HFF-Myc (cell line): Measurements from ENCODE around the gene ZIK1.

Experiments used
- DNase-seq: peaks from one replicate; pipeline ENCODE4 v3.0.0-alpha.2; 2011; ENCODE audit warnings: low read depth; ENCODE audit errors: extremely low read depth
- H3K4me3 ChIP-seq: replicated peaks from 2 replicates; pipeline ENCODE4 v1.5.1; 2011; ENCODE audit warnings: low read depth, mild to moderate bottlenecking, control low read depth, low read length
- CTCF ChIP-seq: IDR thresholded peaks from 2 replicates; pipeline ENCODE4 v1.5.1; 2012; ENCODE audit warnings: mild to moderate bottlenecking, low read depth, low read length, control low read depth; ENCODE audit errors: missing control alignments

ZIK1 gene

GRCh38 chr19:57611113-57611512 lies 27.2 kb downstream of the ZIK1 start:
- no peak for DNase-seq
- no peak for TF ChIP-seq CTCF
- H3K4me3 ChIP-seq, result no peak overlapping the region

GRCh38 chr19:57613941-57614743 lies 30.2 kb downstream of the ZIK1 start, which contains the start of gene ZNF134:
Gene ZNF134 (plus strand): TSS chr19:57614242. CDS start chr19:57619469, 5,227 bp downstream.
- TF ChIP-seq CTCF, result peak; percentile 12
- DNase-seq, result peak; percentile 65
- H3K4me3 ChIP-seq, result peak within 1 kb of the TSS; percentile 87

- DNase-seq, result no peak
- H3K4me3 ChIP-seq, result no peak overlapping the region
- no peak for TF ChIP-seq CTCF
Observed at GRCh38 chr19:57615346-57615745, 31.4 kb downstream of the ZIK1 start.

- no peak overlapping the region for H3K4me3 ChIP-seq
- TF ChIP-seq CTCF, result no peak
- DNase-seq, result no peak
Observed at GRCh38 chr19:57620673-57621348, 36.9 kb downstream of the ZIK1 start.

GRCh38 chr19:57623091-57623490 lies 39.1 kb downstream of the ZIK1 start:
- H3K4me3 ChIP-seq, result no peak overlapping the region
- DNase-seq, result no peak
- no peak for TF ChIP-seq CTCF

- no peak for TF ChIP-seq CTCF
- H3K4me3 ChIP-seq, result peak within 1 kb of the TSS; percentile 77
- peak; percentile 83 for DNase-seq
Observed at GRCh38 chr19:57632987-57633831, 49.3 kb downstream of the ZIK1 start, which contains the start of gene ZNF211. Gene ZNF211 (plus strand): TSS chr19:57633168. CDS start chr19:57633347, 179 bp downstream.
